GM18499 (cell line): ENCODE measurements around the gene FSD1.
"Not testable (repeated sequence)": the region's sequence is repeated elsewhere in the genome, so short reads cannot be mapped to it uniquely, and the experiment has no call there.

Experiments used
- ATAC-seq: cut with Tn5 transposase; IDR thresholded peaks from one replicate; pipeline ENCODE4 v1.9.1; 2021; ENCODE audit warnings: moderate number of reproducible peaks; ENCODE audit not compliant: insufficient read depth, unreplicated experiment

FSD1 gene

GRCh38 chr19:4284176-4284958 lies 20.0 kb upstream of the FSD1 start:
- no peak for ATAC-seq

GRCh38 chr19:4284974-4285373 lies 19.4 kb upstream of the FSD1 start:
- no peak for ATAC-seq

DNA sequence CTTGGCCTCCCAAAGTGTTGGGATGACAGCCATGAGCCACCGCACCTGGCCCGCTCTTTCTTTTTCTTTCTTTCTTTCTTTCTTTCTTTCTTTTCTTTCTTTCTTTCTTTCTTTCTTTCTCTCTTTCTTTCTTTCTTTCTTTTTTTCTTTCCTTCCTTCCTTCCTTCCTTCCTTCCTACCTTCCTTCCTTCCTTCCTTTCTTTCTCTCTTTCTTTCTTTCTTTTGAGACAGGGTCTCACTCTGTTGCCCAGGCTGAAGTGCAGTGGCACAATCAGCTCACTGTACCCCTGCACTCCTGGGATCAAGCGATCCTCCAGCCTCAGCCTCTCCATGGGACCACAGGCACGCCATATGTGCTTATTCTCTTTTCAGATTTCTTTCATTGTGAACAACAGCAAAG lies 18.3 kb upstream of the FSD1 start:
- ATAC-seq = not testable (repeated sequence)

DNA sequence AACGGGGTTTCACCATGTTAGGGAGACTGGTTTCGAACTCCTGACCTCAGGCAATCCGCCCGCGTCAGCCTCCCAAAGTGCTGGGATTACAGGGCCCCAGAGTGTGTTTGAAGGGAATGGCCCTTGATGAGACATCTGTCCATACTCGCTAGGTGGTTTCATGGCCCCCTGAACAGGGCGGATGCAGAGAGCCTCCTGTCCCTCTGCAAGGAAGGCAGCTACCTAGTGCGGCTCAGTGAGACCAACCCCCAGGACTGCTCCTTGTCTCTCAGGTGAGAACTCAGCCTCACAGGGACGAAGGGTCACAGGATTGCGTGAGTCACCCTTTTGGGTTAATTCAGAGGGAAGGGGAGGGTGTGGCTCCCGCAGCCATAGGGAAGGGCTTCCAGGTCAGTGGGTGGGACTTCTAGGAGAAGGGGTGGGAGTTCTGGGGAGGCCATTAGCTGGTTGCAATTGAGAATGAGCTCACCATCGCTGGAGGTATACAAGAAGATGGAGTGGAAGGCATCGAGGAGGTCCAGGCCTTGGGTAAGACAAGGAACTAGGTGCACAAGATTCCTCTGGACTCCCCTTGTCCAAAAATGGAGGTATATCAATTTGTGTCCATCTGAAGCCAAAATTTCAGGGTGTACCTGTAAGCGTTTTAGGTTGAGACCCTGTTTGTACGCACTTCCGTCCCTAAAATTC lies 16.2 kb upstream of the FSD1 start:
- ATAC-seq = no peak

- ATAC-seq = no peak
These were observed 13.1 kb upstream of the FSD1 start for GRCh38 chr19:4291184-4291732.

DNA sequence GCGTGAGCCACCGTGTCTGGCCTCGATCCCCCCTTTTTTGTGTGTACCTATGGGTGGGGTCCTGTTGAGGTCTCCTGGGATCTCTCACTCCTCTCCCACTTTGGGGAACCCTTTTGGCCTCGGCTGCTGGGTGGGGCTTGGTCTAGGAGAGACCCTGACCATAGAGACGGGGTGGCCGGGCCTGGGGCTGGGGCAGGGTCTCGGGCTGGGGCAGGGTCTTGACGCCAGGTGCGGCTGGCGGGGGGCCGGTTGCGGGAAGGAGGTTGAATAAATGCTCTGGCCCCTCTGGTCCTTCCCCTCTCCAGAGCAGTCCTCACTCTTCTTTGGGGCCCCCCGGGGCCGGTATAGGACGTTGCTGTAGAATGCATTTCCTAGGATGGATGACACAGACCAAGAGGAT lies 11.9 kb upstream of the FSD1 start:
- ATAC-seq = no peak

GRCh38 chr19:4294389-4294788 lies 10.0 kb upstream of the FSD1 start:
- no peak for ATAC-seq

- ATAC-seq = no peak
These were observed 8.2 kb upstream of the FSD1 start for GRCh38 chr19:4295972-4296771.

- no peak for ATAC-seq
These were observed 6.2 kb upstream of the FSD1 start for GRCh38 chr19:4297901-4298809.

DNA sequence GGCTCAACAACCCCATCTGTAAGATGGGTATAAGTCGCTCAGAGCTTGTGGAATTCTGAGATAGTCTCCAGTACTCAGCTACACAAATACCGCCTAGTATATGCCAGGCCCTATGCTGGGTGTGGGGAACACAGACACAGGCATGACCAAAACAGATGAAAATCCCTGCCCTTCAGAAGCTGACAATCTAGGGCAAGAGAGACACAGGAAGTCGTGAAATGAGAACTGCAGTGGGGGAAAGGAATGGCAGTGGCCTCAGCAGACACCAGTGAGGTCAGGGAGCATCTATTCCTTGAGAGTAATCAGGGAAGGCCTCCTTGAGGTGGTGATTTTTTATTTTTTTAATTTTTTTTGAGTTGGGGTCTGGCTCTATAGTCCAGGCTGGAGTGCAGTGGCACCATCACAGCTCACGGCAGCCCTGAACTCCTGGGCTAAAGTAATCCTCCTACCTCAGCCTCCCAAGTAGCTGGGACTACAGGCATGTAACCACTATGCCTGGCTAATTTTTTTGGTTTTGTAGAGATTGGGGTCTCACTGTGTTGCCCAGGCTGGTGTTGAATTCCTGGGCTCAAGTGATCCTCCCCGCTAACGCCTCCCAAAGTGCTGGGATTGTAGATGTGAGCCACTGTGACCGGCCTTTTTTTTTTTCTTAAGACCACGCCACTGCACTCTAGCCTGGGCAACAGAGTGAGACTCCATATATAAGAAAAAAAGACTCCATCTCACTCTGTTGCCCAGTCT lies 5.4 kb upstream of the FSD1 start:
- no peak for ATAC-seq

DNA sequence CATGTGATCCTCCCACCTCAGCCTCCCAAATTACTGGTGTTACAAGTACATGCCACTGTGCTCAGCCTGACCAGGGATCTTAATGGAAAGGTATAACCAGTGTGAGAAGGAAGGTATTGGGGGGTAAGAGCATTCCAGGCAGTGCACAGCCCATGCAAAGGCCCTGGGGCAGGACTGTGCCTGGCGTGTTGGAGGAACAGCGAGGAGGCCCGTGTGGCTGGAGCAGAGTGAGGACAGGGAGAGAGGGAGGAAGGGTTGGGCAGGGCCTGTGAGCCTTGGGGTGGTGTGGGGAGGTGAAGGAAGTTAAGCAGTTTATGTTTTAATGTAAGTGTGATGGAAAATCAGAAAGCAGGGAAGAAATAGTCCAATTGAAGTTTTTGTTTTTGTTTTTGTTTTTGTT lies 3.8 kb upstream of the FSD1 start:
- no peak for ATAC-seq

- ATAC-seq = no peak
These were observed 2.7 kb upstream of the FSD1 start for GRCh38 chr19:4301590-4302242.

DNA sequence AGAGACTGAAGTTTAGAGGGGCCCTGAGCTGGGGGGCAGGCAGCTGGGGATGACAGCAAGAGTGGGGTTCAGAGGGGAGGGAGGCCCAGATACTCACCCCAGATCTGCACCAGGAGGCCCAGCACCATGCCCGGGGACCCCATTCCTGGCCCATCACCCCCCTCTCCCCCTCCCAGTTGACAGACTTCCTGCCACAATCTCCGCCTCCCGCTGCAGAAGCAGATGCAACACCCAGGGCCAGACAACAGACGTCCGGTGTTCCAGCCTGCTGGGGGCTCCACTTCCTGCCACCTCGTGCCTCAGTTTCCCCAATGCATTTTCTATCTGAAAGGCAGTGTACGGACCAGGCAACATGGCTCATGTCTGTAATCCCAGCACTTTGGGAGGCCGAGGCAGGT lies 2.2 kb upstream of the FSD1 start, which contains the start of gene TMIGD2:
Gene TMIGD2 (minus strand): TSS at position 147 of the 398 bp plus-strand sequence. CDS start 4 bp downstream, at position 143.
- ATAC-seq = no peak

- ATAC-seq = no peak
These were observed 420 bp upstream of the FSD1 start for GRCh38 chr19:4303819-4304537.

DNA sequence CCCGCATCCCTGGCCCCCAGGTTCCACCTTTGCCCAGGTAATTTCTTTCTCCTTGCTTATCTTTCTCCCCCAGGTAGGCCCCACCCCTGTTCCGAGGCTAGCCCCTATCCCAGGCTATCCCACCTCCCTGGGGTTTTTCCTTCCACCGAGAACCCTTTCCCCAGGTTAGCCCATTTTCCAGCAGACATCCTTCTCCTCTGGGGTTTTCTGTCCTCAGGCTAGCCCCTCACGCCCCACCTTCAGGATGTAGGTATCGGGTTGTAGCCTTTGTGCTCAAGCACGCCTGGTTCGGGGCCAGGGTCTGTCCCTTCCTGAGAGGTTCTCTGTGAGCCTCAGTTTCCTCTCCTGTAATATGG lies 837 bp downstream of the FSD1 start:
- ATAC-seq = no peak

DNA sequence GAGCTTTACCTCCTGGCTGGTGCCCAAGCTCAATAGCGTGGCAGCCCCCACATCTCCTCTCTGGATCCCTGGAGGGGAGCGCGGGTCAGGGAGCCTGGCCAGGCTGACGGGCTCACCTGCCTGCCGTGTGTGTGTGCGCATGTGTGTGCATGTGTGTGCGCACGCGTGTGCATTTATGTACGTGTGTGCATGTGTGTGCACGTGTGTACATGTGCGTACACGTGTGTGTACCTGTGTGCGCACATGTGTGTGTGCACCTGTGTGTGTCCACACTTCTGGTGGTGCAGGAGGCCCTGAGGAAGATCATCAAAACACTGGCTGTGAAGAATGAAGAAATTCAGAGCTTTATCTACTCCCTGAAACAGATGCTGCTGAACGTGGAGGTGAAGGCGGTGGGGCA lies 1.3 kb downstream of the FSD1 start:
- no peak for ATAC-seq

DNA sequence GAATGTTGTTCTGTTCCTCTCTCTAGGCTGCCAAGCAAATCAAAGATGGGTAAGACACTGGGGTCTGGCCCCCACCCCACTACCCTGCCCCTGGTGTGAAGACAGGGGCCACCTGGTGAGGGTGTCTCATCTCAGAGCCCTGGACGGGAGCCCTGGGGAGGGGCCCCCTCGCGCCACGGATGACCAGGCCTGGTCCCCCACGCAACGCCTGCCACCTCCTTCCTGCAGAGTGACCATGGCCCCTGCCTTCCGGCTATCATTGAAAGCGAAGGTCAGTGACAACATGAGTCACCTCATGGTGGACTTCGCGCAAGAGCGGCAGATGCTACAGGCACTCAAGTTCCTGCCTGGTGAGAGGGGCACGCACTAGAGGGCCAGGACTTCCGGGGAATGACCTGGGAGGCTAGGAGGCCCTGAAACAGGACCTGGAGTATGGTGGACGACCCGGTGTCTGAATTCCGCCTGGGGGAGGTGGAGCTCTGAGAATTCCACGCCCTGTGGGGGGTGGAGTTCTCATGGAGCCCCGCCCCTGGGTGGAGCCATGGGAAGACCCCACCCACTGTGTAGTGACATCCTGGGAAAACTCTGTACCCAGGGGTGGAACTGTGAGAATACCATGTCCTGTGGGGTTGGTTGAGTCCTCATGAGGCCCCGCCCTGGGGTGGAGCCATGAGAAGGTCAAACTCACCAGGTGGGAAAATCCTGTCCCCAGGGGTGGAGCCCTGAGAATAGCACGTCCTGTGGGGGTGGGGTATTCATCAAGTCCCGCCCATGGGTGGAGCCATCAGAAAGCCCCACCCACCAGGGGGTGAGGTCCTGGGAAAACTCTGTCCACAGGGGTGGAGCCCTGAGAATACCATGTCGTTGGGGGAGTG lies 6.1 kb downstream of the FSD1 start:
- no peak for ATAC-seq
